Liver (tissue), 3 donors: ENCODE measurements around the gene STAMBPL1.

Source experiments
- CTCF ChIP-seq: fragments of 150-350 bp; IDR thresholded peaks from 2 replicates; pipeline ENCODE4 v1.5.1; 2017; ENCODE audit warnings: improper control_type of control experiment, low read depth, low read length; ENCODE audit not compliant: missing input control
- JUND ChIP-seq, 2 donors: IDR thresholded peaks; 2 replicates each; pipeline ENCODE4 v1.6.1; 2016; ENCODE audit warnings: antibody characterized with exemption in 2 of 2
- MAX ChIP-seq: IDR thresholded peaks from 2 replicates; pipeline ENCODE4 v1.6.1; 2016; ENCODE audit warnings: antibody characterized with exemption
- RXRA ChIP-seq, 2 donors: IDR thresholded peaks; 2 replicates each; pipeline ENCODE4 v1.6.1; 2017 to 2018; ENCODE audit warnings: antibody characterized with exemption in 2 of 2, mild to moderate bottlenecking in 1 of 2
- TAF1 ChIP-seq: conservative IDR thresholded peaks from 2 replicates; pipeline ENCODE4 v1.6.1; 2016; ENCODE audit warnings: antibody characterized with exemption, mild to moderate bottlenecking
- YY1 ChIP-seq: IDR thresholded peaks from 2 replicates; pipeline ENCODE4 v1.6.1; 2016; ENCODE audit warnings: antibody characterized with exemption, mild to moderate bottlenecking
- TF ChIP-seq, protein P1 (sequence below): IDR thresholded peaks from 2 replicates; pipeline ENCODE4 v1.6.1; 2016; ENCODE audit warnings: antibody characterized with exemption
- donor health status: healthy.
- donor health status: healthy.

DNA sequence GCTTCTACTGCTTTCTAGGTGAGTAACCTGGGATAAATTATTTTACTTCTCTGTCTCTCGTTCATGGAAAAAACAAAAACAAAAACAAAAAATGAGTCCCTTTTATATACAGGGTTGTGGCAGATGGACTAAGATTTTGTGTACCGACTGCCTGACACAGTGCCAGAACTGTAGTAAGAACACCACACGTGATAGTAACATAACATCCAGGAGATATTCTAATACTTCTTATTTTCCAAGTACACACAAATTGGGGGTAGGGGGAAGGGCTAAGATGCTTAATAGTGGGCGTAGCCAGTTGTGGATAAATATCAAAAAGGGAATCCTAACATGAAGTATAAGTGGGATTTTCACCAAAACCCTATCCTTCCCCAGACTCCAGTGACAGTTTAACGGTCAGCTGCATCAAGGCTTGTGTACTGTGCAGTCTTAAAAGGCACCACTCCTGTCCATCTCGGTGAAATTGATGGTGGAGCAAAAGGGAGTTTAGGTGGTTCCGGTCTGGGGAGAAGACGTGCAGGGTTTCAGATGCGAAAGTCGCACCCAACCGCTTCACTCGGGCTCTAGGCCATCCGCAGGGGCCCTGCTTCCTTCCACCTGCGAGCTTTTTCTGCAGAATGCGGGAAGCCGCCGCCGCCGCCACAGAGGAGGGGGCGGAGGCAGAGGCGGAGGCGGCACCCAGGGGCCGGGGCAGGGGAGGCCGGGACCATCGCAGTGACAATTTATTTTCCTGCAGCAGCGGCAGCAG lies at the start of gene STAMBPL1:
- no peak for TF ChIP-seq CTCF
- no peak for TF ChIP-seq JUND (IDR thresholded peaks at IDR 0.05)
- TF ChIP-seq YY1: no peak
- no peak for TF ChIP-seq RXRA (IDR thresholded peaks at IDR 0.05)
- TF ChIP-seq, protein P1, sequence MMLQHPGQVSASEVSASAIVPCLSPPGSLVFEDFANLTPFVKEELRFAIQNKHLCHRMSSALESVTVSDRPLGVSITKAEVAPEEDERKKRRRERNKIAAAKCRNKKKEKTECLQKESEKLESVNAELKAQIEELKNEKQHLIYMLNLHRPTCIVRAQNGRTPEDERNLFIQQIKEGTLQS: no peak
- no peak for TF ChIP-seq MAX
- TF ChIP-seq TAF1: no peak
